Fibroblast of lung (primary cell): ENCODE results near the gene GRIK4. TPM values are rescaled to one million over a fixed set of nuclear protein-coding genes. Genes with fewer than 3 reads are reported as not detected.

Experiments used
- DNase-seq, 2 donors: peaks; one replicate each; pipeline versions ENCODE4 v3.0.0 to v3.0.0-alpha.2; 2010; ENCODE audit warnings: low read depth in 2 of 2
- H2AFZ ChIP-seq: 2 replicates; pipeline ENCODE4 v1.5.1; 2012; ENCODE audit warnings: low read length, control low read depth, inconsistent platforms
- H3K27ac ChIP-seq: 2 replicates; pipeline ENCODE4 v1.5.1; 2011; ENCODE audit warnings: low read length, control low read depth; ENCODE audit not compliant: insufficient read depth
- H3K27me3 ChIP-seq: 2 replicates; pipeline ENCODE4 v1.5.1; 2011; ENCODE audit warnings: mild to moderate bottlenecking, low read length; ENCODE audit not compliant: control insufficient read depth, insufficient read depth
- H3K36me3 ChIP-seq: 2 replicates; pipeline ENCODE4 v1.5.1; 2011; ENCODE audit warnings: low read length; ENCODE audit not compliant: control insufficient read depth, insufficient read depth
- H3K4me1 ChIP-seq: 2 replicates; pipeline ENCODE4 v1.5.1; 2011; ENCODE audit warnings: low read length; ENCODE audit not compliant: control insufficient read depth, insufficient read depth; ENCODE audit errors: extremely low read depth
- H3K4me2 ChIP-seq: 2 replicates; pipeline ENCODE4 v1.5.1; 2011; ENCODE audit warnings: low read length, control low read depth; ENCODE audit not compliant: insufficient read depth; ENCODE audit errors: extremely low read depth
- H3K4me3 ChIP-seq, 4 experiments: fragments of 200-600 bp in 1 of 4; sonication (generic) in 1 of 4; replicated peaks in 1 of 4; 2 replicates each; pipeline ENCODE4 v1.5.1; 2011 to 2016; ENCODE audit warnings: low read length in 4 of 4, low read depth in 3 of 4, mild to moderate bottlenecking in 3 of 4, control low read depth in 2 of 4, inconsistent platforms in 1 of 4, mixed read lengths in 1 of 4; ENCODE audit not compliant: insufficient read depth in 1 of 4; ENCODE audit errors: control extremely low read depth in 1 of 4
- H3K79me2 ChIP-seq: 2 replicates; pipeline ENCODE4 v1.5.1; 2012; ENCODE audit warnings: mild to moderate bottlenecking, low read length, inconsistent platforms; ENCODE audit not compliant: control insufficient read depth, insufficient read depth
- H3K9ac ChIP-seq: 2 replicates; pipeline ENCODE4 v1.5.1; 2011; ENCODE audit warnings: mild to moderate bottlenecking, low read length, control low read depth; ENCODE audit not compliant: insufficient read depth
- H3K9me3 ChIP-seq: 2 replicates; pipeline ENCODE4 v1.5.1; 2012; ENCODE audit warnings: low read depth, low read length; ENCODE audit not compliant: control insufficient read depth, insufficient read depth
- H4K20me1 ChIP-seq: 2 replicates; pipeline ENCODE4 v1.5.1; 2011; ENCODE audit warnings: low read length; ENCODE audit not compliant: control insufficient read depth, insufficient read depth; ENCODE audit errors: extremely low read depth
- EZH2 ChIP-seq: IDR thresholded peaks from 2 replicates; pipeline ENCODE4 v1.5.1; 2012; ENCODE audit warnings: low read length, control low read depth, mild to moderate bottlenecking; ENCODE audit errors: missing control alignments
- polyA plus RNA-seq, 2 donors: library from polyadenylated mRNA; depleted of rRNA in 1 of 2; stranded (reverse) in 1 of 2; unstranded in 1 of 2; fragments of >200 nt; gene quantifications; 2 replicates each; pipeline ENCODE4 v1.2.1, GENCODE V29; 2011 to 2012; ENCODE audit warnings: missing spikeins in 1 of 2
- total RNA-seq: library from RNA; depleted of rRNA; stranded (reverse); fragments of >200 nt; gene quantifications from 2 replicates; pipeline ENCODE4 v1.2.1, GENCODE V29; 2014
- TF ChIP-seq, protein P1 (sequence below), 2 donors: IDR thresholded peaks in 1 of 2; conservative IDR thresholded peaks in 1 of 2; 1 replicate in 1 of 2; 2 replicates in 1 of 2; pipeline ENCODE4 v1.5.1; 2011 to 2012; ENCODE audit warnings: low read length in 2 of 2, control low read depth in 1 of 2, inconsistent platforms in 1 of 2, low read depth in 1 of 2, mild to moderate bottlenecking in 1 of 2

The GRIK4 gene
- total and polyA plus RNA-seq, 2 donors (not counting 1 experiment from before 2014, with no cell fraction given): 0.17 to 1.5 TPM

GRCh38 chr11:120523196-120523595 lies 11.6 kb downstream of the GRIK4 start:
- Histone ChIP-seq H3K4me2 (no peak overlapping the region), H2AFZ (no peak overlapping the region), H3K27ac (no peak overlapping the region), H3K4me3 (no peak overlapping the region), H3K4me1 (peaks cover 5% of the 10 kb centered on the region), H3K79me2 (no peaks in the 10 kb centered on the region), H3K27me3 (peaks cover 3% of the 10 kb centered on the region), H3K9ac (no peak overlapping the region), H3K36me3 (no peaks in the 10 kb centered on the region), H4K20me1 (no peaks in the 10 kb centered on the region), H3K9me3 (no peaks in the 10 kb centered on the region)
- no peak for DNase-seq
- TF ChIP-seq, protein P1, sequence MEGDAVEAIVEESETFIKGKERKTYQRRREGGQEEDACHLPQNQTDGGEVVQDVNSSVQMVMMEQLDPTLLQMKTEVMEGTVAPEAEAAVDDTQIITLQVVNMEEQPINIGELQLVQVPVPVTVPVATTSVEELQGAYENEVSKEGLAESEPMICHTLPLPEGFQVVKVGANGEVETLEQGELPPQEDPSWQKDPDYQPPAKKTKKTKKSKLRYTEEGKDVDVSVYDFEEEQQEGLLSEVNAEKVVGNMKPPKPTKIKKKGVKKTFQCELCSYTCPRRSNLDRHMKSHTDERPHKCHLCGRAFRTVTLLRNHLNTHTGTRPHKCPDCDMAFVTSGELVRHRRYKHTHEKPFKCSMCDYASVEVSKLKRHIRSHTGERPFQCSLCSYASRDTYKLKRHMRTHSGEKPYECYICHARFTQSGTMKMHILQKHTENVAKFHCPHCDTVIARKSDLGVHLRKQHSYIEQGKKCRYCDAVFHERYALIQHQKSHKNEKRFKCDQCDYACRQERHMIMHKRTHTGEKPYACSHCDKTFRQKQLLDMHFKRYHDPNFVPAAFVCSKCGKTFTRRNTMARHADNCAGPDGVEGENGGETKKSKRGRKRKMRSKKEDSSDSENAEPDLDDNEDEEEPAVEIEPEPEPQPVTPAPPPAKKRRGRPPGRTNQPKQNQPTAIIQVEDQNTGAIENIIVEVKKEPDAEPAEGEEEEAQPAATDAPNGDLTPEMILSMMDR (conservative IDR thresholded peaks at IDR 0.05 in 1 of 2, IDR thresholded peaks at IDR 0.05 in 1 of 2; ENCODE audit: low read depth in 1 of 2, low read length in 2 of 2): no peak
- TF ChIP-seq EZH2: no peak

GRCh38 chr11:120524536-120525085 lies 13.1 kb downstream of the GRIK4 start:
- Histone ChIP-seq H3K4me1 (peaks cover 3% of the 10 kb centered on the region), H3K36me3 (no peaks in the 10 kb centered on the region), H3K9ac (no peak overlapping the region), H3K27ac (no peak overlapping the region), H3K27me3 (peaks cover 3% of the 10 kb centered on the region), H3K79me2 (no peaks in the 10 kb centered on the region), H3K4me2 (no peak overlapping the region), H2AFZ (no peak overlapping the region), H4K20me1 (no peaks in the 10 kb centered on the region), H3K9me3 (no peaks in the 10 kb centered on the region), H3K4me3 (no peak overlapping the region)
- TF ChIP-seq, protein P1 (conservative IDR thresholded peaks at IDR 0.05 in 1 of 2, IDR thresholded peaks at IDR 0.05 in 1 of 2; ENCODE audit: low read depth in 1 of 2, low read length in 2 of 2): no peak
- no peak for TF ChIP-seq EZH2
- DNase-seq: no peak

DNA sequence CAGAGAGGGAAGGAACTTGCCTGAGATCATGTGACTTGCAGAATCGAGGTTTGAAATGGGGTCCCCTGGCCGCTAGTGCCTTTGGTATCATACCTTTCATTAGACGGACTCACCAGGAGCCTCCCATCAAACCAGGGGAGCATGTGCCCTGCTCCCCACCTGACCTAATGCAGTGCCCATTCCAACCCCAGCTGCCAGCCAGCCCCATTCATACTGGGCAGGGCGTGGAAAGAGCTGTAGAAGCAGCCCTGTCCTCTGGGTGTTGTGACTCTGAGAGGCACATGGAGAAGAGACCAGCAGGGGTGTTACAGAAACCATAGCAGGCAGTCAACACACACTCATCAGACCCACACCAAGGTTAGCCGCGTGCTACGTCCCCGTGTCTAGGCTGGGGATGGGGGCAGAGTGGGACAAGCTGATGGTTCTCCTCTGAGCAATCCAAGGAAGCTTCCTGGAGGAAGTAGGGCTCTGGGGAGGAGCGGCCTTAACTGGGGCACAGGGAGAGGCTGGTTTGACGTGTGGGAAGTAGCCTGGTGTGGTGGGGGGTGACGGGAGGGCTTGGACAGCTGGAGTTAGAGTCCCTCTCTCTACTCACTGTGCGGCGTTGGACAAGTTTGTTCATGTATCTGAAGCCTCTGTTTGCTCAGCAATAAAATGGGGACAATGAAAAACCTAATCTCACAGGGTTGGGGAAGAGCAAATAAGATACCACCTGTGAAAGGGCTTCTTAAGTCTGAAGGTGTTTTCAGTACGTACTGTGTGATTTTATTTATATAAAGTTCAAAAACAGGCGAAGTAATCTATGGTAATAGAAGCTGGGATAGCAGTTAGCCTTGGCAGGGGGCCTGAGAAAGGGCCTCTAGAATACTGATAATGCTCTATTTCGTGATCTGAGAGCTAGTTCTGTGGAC lies 14.0 kb downstream of the GRIK4 start:
- H4K20me1 ChIP-seq: no peaks in the 10 kb centered on the region
- H3K9ac ChIP-seq: no peak overlapping the region
- DNase-seq: no peak
- peaks cover 3% of the 10 kb centered on the region for H3K27me3 ChIP-seq
- no peak overlapping the region for H3K4me2 ChIP-seq
- peaks cover 3% of the 10 kb centered on the region for H3K4me1 ChIP-seq
- H3K79me2 ChIP-seq: no peaks in the 10 kb centered on the region
- TF ChIP-seq, protein P1 (conservative IDR thresholded peaks at IDR 0.05 in 1 of 2, IDR thresholded peaks at IDR 0.05 in 1 of 2; ENCODE audit: low read depth in 1 of 2, low read length in 2 of 2): no peak
- no peak for TF ChIP-seq EZH2
- H3K9me3 ChIP-seq: no peaks in the 10 kb centered on the region
- no peak overlapping the region for H2AFZ ChIP-seq
- H3K36me3 ChIP-seq: no peaks in the 10 kb centered on the region
- no peak overlapping the region for H3K4me3 ChIP-seq
- no peak overlapping the region for H3K27ac ChIP-seq
